Measurements from ENCODE around the gene GLT6D1. TPM values are rescaled to one million over a fixed set of nuclear protein-coding genes. Genes with fewer than 3 reads are reported as not detected.
"Not testable (repeated sequence)": the region's sequence is repeated elsewhere in the genome, so short reads cannot be mapped to it uniquely, and the experiment has no call there.

The GLT6D1 gene
- total RNA-seq, 4 donors from 2014 or later = not detected

DNA sequence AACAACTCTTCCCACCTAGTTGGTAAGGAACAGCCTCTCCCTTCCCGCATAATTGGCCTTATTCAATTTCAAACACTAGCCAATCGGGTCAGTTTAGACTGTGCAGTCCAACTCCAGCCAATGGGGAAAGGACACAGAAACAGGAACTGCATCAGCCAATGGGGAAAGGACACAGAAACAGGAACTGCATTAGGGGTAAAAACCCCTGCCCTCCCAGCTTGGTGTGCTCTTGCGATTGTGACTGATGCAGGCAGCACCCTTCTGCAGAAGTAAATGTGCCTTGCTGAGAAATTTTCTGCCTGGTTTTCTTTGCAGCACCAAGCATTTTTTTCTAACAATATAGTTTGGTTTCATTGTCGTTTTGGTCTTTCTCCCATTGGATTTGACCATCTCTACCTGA, 8.5 kb upstream of the GLT6D1 start:
- Histone ChIP-seq H3K4me1 (no peaks in the 10 kb centered on the region), H3K27me3 (peaks cover 9% of the 10 kb centered on the region), H3K9me3 (peaks cover 0 to 65% (median 0%) of the 10 kb centered on the region in 3 donors), H3K27ac (no peak overlapping the region), H3K36me3 (no peaks in the 10 kb centered on the region), H3K4me3 (no peak overlapping the region)
- 75 to 84% methylated on average over 2 to 3 of the region's 4 CpGs for WGBS, 2 donors (ENCODE audit: low coverage in 1 of 2)
- no peak for ATAC-seq
- TF ChIP-seq EP300 (IDR thresholded peaks at IDR 0.05) (no peak), POLR2A (IDR thresholded peaks at IDR 0.05) (no peak), POLR2AphosphoS5 (IDR thresholded peaks at IDR 0.05) (no peak)

DNA sequence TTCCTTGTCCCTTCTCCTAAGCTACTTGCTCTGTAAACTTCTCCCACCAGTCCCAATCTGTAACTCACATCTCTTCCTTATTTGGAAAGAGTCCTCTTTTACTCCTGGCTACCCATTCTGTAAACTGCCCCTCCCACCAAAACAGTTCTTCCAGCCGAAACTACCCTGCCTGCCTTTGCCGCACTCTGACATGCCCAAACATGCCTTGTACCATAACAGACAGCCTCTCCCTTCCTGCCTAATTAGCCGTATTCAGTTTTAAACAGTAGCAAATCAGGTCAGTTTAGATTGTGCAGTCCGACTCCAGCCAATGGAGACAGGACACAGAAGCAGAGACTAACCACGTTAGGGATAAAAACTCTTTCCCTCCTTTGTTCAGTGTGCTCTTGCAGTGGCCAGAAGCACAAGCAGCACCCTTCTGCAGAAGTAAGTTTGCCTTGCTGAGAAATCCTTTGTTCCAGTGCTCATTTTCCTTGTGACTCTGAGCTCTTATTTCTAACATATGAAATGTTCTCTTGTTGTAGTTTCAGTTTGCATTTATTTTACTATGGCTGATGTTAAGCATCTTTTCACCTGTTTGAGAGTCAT, 5.4 kb upstream of the GLT6D1 start:
- no peak overlapping the region for H3K27ac ChIP-seq
- no peaks in the 10 kb centered on the region for H3K36me3 ChIP-seq
- TF ChIP-seq POLR2A (IDR thresholded peaks at IDR 0.05) = no peak
- TF ChIP-seq, protein P1, sequence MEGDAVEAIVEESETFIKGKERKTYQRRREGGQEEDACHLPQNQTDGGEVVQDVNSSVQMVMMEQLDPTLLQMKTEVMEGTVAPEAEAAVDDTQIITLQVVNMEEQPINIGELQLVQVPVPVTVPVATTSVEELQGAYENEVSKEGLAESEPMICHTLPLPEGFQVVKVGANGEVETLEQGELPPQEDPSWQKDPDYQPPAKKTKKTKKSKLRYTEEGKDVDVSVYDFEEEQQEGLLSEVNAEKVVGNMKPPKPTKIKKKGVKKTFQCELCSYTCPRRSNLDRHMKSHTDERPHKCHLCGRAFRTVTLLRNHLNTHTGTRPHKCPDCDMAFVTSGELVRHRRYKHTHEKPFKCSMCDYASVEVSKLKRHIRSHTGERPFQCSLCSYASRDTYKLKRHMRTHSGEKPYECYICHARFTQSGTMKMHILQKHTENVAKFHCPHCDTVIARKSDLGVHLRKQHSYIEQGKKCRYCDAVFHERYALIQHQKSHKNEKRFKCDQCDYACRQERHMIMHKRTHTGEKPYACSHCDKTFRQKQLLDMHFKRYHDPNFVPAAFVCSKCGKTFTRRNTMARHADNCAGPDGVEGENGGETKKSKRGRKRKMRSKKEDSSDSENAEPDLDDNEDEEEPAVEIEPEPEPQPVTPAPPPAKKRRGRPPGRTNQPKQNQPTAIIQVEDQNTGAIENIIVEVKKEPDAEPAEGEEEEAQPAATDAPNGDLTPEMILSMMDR (IDR thresholded peaks at IDR 0.05) = no peak
- TF ChIP-seq EP300 (IDR thresholded peaks at IDR 0.05) = no peak
- no peak for TF ChIP-seq POLR2AphosphoS5 (IDR thresholded peaks at IDR 0.05)
- WGBS, 2 donors (ENCODE audit: low coverage in 1 of 2) = 80% methylated on average over 5 of the region's 5 CpGs; no CpG with 5 or more reads in 1 of the 2 donors
- peaks cover 17% of the 10 kb centered on the region for H3K27me3 ChIP-seq
- H3K4me1 ChIP-seq = no peaks in the 10 kb centered on the region
- H3K9me3 ChIP-seq = peaks cover 0 to 66% (median 0%) of the 10 kb centered on the region in 3 donors
- no peak overlapping the region for H3K4me3 ChIP-seq
- no peak for ATAC-seq

DNA sequence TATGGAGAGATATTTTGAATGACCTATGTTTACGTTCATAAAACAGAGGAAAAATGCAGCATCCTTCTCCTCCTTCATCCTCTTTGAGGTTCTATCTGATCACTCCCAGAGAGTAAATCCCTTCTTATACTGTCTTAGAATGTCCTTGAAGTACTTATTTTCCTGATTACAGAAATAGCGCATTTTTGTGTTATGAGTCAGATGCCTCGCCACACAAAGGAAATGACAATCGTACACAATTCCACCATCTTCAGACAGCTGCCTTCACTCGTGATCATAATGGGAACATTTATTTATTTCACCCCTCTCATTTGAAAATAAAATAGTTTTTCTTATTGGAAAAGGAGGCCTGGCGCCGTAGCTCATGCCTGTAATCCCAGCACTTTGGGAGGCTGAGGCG, 2.4 kb upstream of the GLT6D1 start:
- H3K27me3 ChIP-seq = peaks cover 41% of the 10 kb centered on the region
- H3K4me1 ChIP-seq = no peaks in the 10 kb centered on the region
- 54 to 55% methylated on average over 5 to 8 of the region's 8 CpGs for WGBS, 2 donors (ENCODE audit: low coverage in 1 of 2)
- H3K36me3 ChIP-seq = no peaks in the 10 kb centered on the region
- peaks cover 0 to 39% (median 0%) of the 10 kb centered on the region in 3 donors for H3K9me3 ChIP-seq
- H3K4me3 ChIP-seq = no peak overlapping the region
- no peak for ATAC-seq
- no peak overlapping the region for H3K27ac ChIP-seq
- TF ChIP-seq, protein P1 (IDR thresholded peaks at IDR 0.05) = no peak
- TF ChIP-seq POLR2AphosphoS5 (IDR thresholded peaks at IDR 0.05) = no peak
- TF ChIP-seq POLR2A (IDR thresholded peaks at IDR 0.05) = no peak
- no peak for TF ChIP-seq EP300 (IDR thresholded peaks at IDR 0.05)

DNA sequence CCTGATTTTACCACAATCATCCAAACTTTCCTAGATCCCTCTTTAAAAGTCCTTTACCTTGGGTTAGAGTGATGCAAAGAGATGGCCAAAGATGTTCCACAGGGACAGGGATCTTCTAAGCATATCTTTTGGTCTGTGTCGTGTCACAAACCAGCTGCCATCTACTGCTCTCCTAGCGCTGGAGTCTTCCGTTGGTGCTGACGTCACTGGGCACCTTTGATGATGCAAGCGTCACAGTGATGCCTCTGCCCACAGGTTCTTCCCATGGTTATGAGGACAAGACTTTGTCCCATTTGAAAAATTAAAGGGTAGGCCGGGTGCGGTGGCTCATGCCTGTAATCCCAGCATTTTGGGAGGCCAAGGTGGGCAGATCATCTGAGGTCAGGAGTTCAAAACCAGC, 1.7 kb upstream of the GLT6D1 start:
- peaks cover 0 to 33% (median 0%) of the 10 kb centered on the region in 3 donors for H3K9me3 ChIP-seq
- no peaks in the 10 kb centered on the region for H3K4me1 ChIP-seq
- no peaks in the 10 kb centered on the region for H3K36me3 ChIP-seq
- WGBS, 2 donors (ENCODE audit: low coverage in 1 of 2) = 61 to 100% methylated on average over 1 to 5 of the region's 7 CpGs
- ATAC-seq = no peak
- no peak overlapping the region for H3K4me3 ChIP-seq
- TF ChIP-seq POLR2A (IDR thresholded peaks at IDR 0.05) = no peak
- no peak for TF ChIP-seq EP300 (IDR thresholded peaks at IDR 0.05)
- no peak for TF ChIP-seq POLR2AphosphoS5 (IDR thresholded peaks at IDR 0.05)
- TF ChIP-seq, protein P1 (IDR thresholded peaks at IDR 0.05) = no peak
- peaks cover 48% of the 10 kb centered on the region for H3K27me3 ChIP-seq
- no peak overlapping the region for H3K27ac ChIP-seq

DNA sequence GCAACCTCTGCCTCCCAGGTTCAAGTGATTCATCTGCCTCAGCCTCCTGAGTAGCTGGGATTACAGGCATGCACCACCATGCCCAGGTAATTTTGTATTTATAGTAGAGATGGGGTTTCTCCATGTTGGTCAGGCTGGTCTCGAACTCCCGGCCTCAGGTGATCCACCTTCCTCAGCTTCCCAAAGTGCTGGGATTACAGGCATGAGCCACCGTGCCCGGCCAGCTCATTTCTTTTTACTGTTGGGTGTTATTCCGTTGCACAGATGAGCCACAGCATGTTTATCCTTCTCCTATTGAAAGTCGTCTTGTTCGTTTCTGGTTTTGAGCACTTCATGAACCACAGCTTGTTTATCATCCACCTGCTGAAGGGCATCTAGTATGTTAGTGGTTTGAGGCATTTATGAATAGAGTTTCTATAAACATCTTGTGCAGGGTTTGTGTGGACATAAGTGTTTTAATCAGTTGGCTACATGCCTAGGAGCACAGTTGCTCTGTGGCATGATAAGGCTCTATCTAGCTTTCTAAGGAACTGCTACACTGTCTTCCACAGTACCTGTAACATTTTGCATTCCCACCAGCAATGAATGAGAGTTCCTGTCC, 2.3 kb downstream of the GLT6D1 start:
- H3K27ac ChIP-seq, H3K4me1 ChIP-seq, ATAC-seq, H3K9me3 ChIP-seq, H3K4me3 ChIP-seq, H3K36me3 ChIP-seq: not testable (repeated sequence)
- 75 to 80% methylated on average over 1 to 6 of the region's 7 CpGs for WGBS, 2 donors (ENCODE audit: low coverage in 1 of 2)
- peaks cover 86% of the 10 kb centered on the region for H3K27me3 ChIP-seq

DNA sequence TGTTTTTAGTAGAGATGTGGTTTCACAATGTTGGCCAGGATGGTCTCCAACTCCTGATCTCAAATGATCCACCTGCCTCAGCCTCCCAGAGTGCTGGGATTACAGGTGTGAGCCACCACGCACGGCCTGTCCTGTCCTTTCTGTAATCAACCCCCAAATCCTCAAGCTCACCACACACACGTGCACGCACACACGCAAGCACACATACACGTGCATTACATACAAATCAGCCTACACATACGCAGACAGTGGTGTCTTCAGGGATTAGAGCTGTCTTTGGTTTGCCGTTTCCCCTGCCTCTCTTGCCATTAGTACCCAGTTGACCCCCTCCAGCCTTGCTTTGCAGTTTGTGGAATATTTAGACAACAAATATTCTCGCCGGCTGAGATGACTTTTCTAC, 6.5 kb downstream of the GLT6D1 start:
- Histone ChIP-seq H3K4me3 (no peak overlapping the region), H3K27ac (no peak overlapping the region), H3K9me3 (peaks cover 0 to 22% (median 0%) of the 10 kb centered on the region in 3 donors), H3K27me3 (peaks cover 56% of the 10 kb centered on the region), H3K4me1 (no peaks in the 10 kb centered on the region), H3K36me3 (no peaks in the 10 kb centered on the region)
- 88 to 91% methylated on average over 9 to 10 of the region's 10 CpGs for WGBS, 2 donors (ENCODE audit: low coverage in 1 of 2)
- no peak for TF ChIP-seq POLR2AphosphoS5 (IDR thresholded peaks at IDR 0.05)
- TF ChIP-seq, protein P1 (IDR thresholded peaks at IDR 0.05) = no peak
- ATAC-seq = no peak

All from gastroesophageal sphincter (tissue), 4 donors.